Measurements from ENCODE around the gene OLA1. TPM values are rescaled to one million over a fixed set of nuclear protein-coding genes. Genes with fewer than 3 reads are reported as not detected.

OLA1 gene
- total RNA-seq, 1 experiment from 2014 or later, result 126 TPM

DNA sequence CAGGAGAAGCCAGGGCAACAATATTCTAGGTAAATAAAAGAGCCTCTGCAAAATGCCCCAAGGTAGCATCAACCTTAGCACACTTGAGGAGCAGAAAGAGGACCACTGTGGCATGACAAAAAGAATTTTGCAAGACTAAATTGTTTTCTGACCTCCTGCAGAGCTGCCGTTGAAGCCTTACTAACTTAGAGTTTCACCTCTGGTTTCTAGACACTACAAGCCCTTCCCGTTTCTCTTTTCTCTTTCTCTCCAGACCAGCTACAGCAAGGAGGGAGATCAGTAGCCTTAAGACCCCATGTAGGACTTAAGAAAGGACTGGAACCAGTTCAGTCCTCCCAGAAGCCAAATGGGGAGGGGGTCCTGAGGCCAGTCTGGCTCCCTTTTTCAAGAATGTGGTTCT, 209.9 kb downstream of the OLA1 start:
- in situ Hi-C loops (cut with HindIII; ENCODE audit: low pct_unique_long_range_greater_than_20kb, low sequenced_read_pairs), result no loop called here
- Histone ChIP-seq H3K36me3 (ENCODE audit: control insufficient read depth, insufficient read depth, low read length) (no peaks in the 10 kb centered on the region), H3K27me3 (ENCODE audit: control insufficient read depth, insufficient read depth, low read length) (no peaks in the 10 kb centered on the region), H3K4me1 (ENCODE audit: control insufficient read depth, insufficient read depth, low read length) (peaks cover 9% of the 10 kb centered on the region), H3K9me3 (ENCODE audit: control insufficient read depth, insufficient read depth, low read depth, low read length) (no peaks in the 10 kb centered on the region), H3K4me3 (ENCODE audit: low read depth in 2 of 2, low read length in 2 of 2) (no peak overlapping the region), H3K27ac (ENCODE audit: low read length) (no peak overlapping the region)
- no peak for ATAC-seq
- intact Hi-C loops (cut with micrococcal nuclease; ENCODE audit: unreplicated experiment), result no loop called here
- ChIA-PET CTCF (no interaction called here), POLR2A (no interaction called here)
- DNase-seq (ENCODE audit: low read depth, low spot score), result no peak
- no peak for TF ChIP-seq REST (IDR thresholded peaks at IDR 0.05; ENCODE audit: insufficient read depth in 1 of 2, low read depth in 2 of 2, low read length in 1 of 2)
- no peak for TF ChIP-seq TCF7L2 (IDR thresholded peaks at IDR 0.05; ENCODE audit: low read depth, low read length)
- TF ChIP-seq POLR2AphosphoS5 (IDR thresholded peaks at IDR 0.05; ENCODE audit: low read depth, low read length), result no peak
- no peak for TF ChIP-seq SIN3A (IDR thresholded peaks at IDR 0.05; ENCODE audit: borderline replicate concordance, insufficient read depth, low read depth, low read length)
- BruUV-seq (replicated peaks), result no TSS peak

- Histone ChIP-seq H3K27me3 (ENCODE audit: control insufficient read depth, insufficient read depth, low read length) (no peaks in the 10 kb centered on the region), H3K4me1 (ENCODE audit: control insufficient read depth, insufficient read depth, low read length) (peaks cover 9% of the 10 kb centered on the region), H3K36me3 (ENCODE audit: control insufficient read depth, insufficient read depth, low read length) (no peaks in the 10 kb centered on the region), H3K9me3 (ENCODE audit: control insufficient read depth, insufficient read depth, low read depth, low read length) (no peaks in the 10 kb centered on the region), H3K27ac (ENCODE audit: low read length) (no peak overlapping the region), H3K4me3 (ENCODE audit: low read depth in 2 of 2, low read length in 2 of 2) (no peak overlapping the region)
- no TSS peak for BruUV-seq (replicated peaks)
- ChIA-PET POLR2A (no interaction called here), CTCF (interaction anchor here (0.6 kb wide), 1 partner anchor 31 kb away, joined by 3 read pairs; no protein-coding TSS in a partner anchor)
- in situ Hi-C loops (cut with HindIII; ENCODE audit: low pct_unique_long_range_greater_than_20kb, low sequenced_read_pairs), result no loop called here
- DNase-seq (ENCODE audit: low read depth, low spot score), result no peak
- TF ChIP-seq CTCF (IDR thresholded peaks at IDR 0.05), result no peak
- TF ChIP-seq TCF7L2 (IDR thresholded peaks at IDR 0.05; ENCODE audit: low read depth, low read length), result no peak
- TF ChIP-seq POLR2AphosphoS5 (IDR thresholded peaks at IDR 0.05; ENCODE audit: low read depth, low read length), result no peak
- no peak for TF ChIP-seq REST (IDR thresholded peaks at IDR 0.05; ENCODE audit: insufficient read depth in 1 of 2, low read depth in 2 of 2, low read length in 1 of 2)
- TF ChIP-seq SIN3A (IDR thresholded peaks at IDR 0.05; ENCODE audit: borderline replicate concordance, insufficient read depth, low read depth, low read length), result no peak
- intact Hi-C loops (cut with micrococcal nuclease; ENCODE audit: unreplicated experiment), result no loop called here
- no peak for ATAC-seq
These were observed 211.5 kb downstream of the OLA1 start for GRCh38 chr2:174036825-174037224.
